Activated CD8-positive, alpha-beta T cell treated with anti-CD3 and anti-CD28 coated beads for 36 hours (primary cell): Measurements from ENCODE around the gene LRRC4B. TPM values are rescaled to one million over a fixed set of nuclear protein-coding genes. Genes with fewer than 3 reads are reported as not detected.

Experiments used
- ATAC-seq: fragments of 200-7000 bp; cut with Tn5 transposase; one replicate; pipeline ENCODE4 v1.10.0; 2021; ENCODE audit warnings: mild to moderate bottlenecking, moderate library complexity
- CTCF ChIA-PET: fragments of 350-600 bp; sonication (Branson Sonifier 250); formaldehyde crosslinking; loops from one replicate; lab custom pipeline; 2021; ENCODE audit warnings: antibody characterized with exemption; lab: Charles Lee
- POLR2A ChIA-PET: fragments of 350-600 bp; sonication (Branson Sonifier 250); formaldehyde crosslinking; loops from one replicate; lab custom pipeline; 2021; ENCODE audit warnings: antibody characterized with exemption; lab: Charles Lee
- DNase-seq: peaks from one replicate; pipeline ENCODE4 v3.0.0-alpha.2; 2020
- H3K27ac Mint-ChIP-seq: one replicate; pipeline ENCODE4 v1.8.0; 2021; ENCODE audit warnings: mild to moderate bottlenecking, mixed read lengths
- H3K27me3 Mint-ChIP-seq: one replicate; pipeline ENCODE4 v1.8.0; 2021; ENCODE audit warnings: mixed read lengths
- H3K36me3 Mint-ChIP-seq: one replicate; pipeline ENCODE4 v1.8.0; 2021; ENCODE audit warnings: low read depth, mixed read lengths
- H3K4me1 Mint-ChIP-seq: one replicate; pipeline ENCODE4 v1.8.0; 2021; ENCODE audit warnings: low read depth, mixed read lengths
- H3K4me3 Mint-ChIP-seq: one replicate; pipeline ENCODE4 v1.8.0; 2021; ENCODE audit warnings: mild to moderate bottlenecking, moderate library complexity, mixed read lengths
- H3K9me3 Mint-ChIP-seq: one replicate; pipeline ENCODE4 v1.8.0; 2021; ENCODE audit warnings: mixed read lengths
- intact Hi-C: fragments of 100-400 bp; cut with micrococcal nuclease; formaldehyde crosslinking; loops from one replicate; pipeline ENCODE4 v1.10.0; 2022
- total RNA-seq, 2 experiments: library from RNA; stranded (reverse); gene quantifications; one replicate each; pipeline ENCODE4 v1.2.3, GENCODE V29; 2021
- TF ChIP-seq, protein P1 (sequence below): fragments of 200-600 bp; IDR thresholded peaks from one replicate; pipeline ENCODE4 v1.8.0; 2022; ENCODE audit warnings: antibody characterized with exemption, mild to moderate bottlenecking

The LRRC4B gene
- total RNA-seq, 2 experiments from 2014 or later: not detected

DNA sequence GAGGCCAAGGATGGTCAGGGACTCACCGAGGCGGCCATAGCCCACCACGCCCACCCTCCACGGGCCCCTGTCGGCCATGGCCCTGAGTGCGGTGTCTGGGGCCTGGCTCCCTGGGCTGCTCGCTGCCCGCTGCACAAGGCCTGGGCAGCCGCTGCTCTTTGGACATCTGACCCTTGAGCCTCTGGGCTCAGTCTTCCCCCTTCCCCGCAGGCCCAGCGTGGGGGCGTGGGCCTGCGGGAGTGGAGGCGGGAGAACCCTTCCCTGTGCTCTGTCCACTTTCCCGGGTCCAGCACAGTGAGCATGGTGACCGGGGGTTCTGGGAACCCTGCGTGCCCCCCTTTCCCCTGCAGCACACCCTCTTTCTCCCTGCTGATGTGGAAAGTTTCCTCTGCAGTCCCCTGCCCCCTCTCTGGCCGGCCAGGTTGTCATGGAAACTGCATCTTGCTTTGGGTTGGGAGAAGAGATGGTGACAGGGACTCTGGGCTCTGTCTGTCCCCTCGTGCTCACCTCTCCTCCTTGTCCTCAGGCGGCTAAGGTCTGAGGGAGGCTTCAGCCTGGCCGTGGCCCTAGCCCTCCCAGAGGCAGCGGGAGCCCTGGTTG lies 54.4 kb downstream of the LRRC4B start, which contains the start of gene ASPDH:
Gene ASPDH (minus strand): TSS at position 168 of the 600 bp plus-strand sequence. CDS start 90 bp downstream, at position 78.
- H3K27ac Mint-ChIP-seq: no peak within 1 kb of the TSS
- ChIA-PET CTCF (no interaction called here), POLR2A (no interaction called here)
- no peak within 1 kb of the TSS for H3K4me3 Mint-ChIP-seq
- no peak for ATAC-seq
- H3K9me3 Mint-ChIP-seq: no peaks in the 10 kb centered on the region
- intact Hi-C loops: no loop called here
- peaks cover 13% of the 10 kb centered on the region for H3K4me1 Mint-ChIP-seq
- no peak for DNase-seq
- H3K27me3 Mint-ChIP-seq: peaks cover 5% of the 10 kb centered on the region
- TF ChIP-seq, protein P1, sequence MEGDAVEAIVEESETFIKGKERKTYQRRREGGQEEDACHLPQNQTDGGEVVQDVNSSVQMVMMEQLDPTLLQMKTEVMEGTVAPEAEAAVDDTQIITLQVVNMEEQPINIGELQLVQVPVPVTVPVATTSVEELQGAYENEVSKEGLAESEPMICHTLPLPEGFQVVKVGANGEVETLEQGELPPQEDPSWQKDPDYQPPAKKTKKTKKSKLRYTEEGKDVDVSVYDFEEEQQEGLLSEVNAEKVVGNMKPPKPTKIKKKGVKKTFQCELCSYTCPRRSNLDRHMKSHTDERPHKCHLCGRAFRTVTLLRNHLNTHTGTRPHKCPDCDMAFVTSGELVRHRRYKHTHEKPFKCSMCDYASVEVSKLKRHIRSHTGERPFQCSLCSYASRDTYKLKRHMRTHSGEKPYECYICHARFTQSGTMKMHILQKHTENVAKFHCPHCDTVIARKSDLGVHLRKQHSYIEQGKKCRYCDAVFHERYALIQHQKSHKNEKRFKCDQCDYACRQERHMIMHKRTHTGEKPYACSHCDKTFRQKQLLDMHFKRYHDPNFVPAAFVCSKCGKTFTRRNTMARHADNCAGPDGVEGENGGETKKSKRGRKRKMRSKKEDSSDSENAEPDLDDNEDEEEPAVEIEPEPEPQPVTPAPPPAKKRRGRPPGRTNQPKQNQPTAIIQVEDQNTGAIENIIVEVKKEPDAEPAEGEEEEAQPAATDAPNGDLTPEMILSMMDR: no peak
- H3K36me3 Mint-ChIP-seq: no peaks in the 10 kb centered on the region

DNA sequence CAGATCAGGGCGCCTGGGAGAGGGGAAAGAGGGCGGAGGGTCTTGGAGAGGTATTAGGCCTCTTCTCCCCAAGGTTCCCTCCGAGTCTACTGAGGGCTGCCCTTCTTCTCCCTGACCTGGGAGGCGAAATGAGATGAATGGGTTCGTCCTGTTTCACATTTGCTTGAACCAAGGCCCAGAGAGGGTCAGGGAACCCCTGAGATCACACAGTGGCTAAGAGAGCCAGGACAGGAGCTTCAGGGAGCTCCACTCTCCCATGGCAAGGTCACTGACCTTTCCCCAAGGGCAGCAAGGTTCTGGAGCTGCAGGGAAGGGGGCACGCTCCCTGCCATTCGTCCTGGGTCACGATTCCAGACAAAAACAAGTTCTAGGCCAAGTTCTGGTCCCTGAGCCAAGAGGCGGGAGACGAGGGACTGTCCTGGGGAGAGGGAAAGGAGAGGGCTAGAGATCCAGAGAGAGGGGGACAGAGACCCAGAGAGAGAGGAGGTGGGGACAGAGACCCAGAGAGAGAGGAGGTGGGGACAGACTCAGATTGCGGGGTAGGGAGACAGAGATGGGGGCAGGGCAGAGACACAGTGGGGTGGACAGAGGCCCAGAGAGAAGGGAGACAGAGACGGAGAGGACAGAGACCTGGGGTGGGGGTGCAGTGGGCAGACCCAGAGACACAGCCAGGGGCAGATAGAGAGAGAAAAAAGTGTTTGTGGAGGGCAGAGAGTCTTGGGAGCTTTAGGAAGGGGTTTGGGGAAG lies 55.1 kb downstream of the LRRC4B start:
- ATAC-seq: no peak
- peaks cover 5% of the 10 kb centered on the region for H3K27me3 Mint-ChIP-seq
- intact Hi-C loops: no loop called here
- H3K36me3 Mint-ChIP-seq: no peaks in the 10 kb centered on the region
- DNase-seq: no peak
- POLR2A ChIA-PET: no interaction called here
- no peaks in the 10 kb centered on the region for H3K9me3 Mint-ChIP-seq
- CTCF ChIA-PET: interaction anchor here (1.0 kb wide), 1 partner anchor 156 kb away, joined by 3 read pairs; no protein-coding TSS in a partner anchor
- peaks cover 13% of the 10 kb centered on the region for H3K4me1 Mint-ChIP-seq
- TF ChIP-seq, protein P1: no peak
- no peak overlapping the region for H3K4me3 Mint-ChIP-seq
- H3K27ac Mint-ChIP-seq: no peak overlapping the region

DNA sequence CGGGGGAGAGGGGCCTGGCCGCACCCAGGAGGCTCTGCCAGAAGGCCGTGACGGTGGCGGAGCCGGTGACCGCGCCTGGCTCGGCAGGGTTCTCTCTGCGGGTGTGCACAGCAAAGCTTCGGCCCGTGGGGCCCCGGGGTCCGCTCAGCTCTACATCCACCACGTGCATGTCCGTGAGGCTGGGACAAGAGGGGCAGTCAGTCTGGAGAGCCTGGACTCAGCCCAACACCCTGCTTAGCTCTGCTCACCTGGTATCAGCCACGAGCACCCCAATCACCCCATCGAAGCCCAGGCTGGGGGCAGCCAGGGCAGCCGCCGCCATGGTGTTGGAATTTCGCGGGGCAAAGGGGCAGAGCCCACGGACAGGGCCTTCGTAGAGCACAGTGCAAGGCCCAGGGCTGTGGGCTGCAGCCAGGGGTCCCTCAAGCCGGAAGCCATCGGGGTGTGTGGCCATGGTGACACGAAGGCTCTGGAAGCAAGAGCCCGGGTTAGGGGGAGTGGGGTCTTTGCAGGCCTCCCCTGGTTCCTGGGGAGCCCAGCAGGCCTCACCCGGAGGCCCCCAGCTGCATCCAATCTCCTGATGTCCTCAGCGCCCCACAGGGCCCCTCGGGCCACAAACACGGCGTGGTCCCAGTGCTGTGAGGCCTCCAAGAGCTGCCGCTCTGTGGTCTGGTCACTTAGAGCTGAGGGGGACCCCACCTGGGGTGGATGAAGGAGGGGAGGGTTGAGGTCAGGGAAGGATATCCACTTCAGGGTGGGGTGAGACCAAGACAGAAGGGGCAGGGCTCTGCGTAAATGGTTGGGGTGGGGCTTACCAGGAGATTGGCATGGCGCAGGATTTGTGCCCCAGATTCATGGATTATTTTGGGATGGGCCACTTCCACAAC lies 55.9 kb downstream of the LRRC4B start:
- ChIA-PET CTCF (interaction anchor here (0.6 to 1.0 kb wide), 2 partner anchors 155 to 1201 kb away, joined by 3 read pairs; no protein-coding TSS in a partner anchor), POLR2A (interaction anchor here (0.6 to 2.5 kb wide), 6 partner anchors 10 to 291 kb away, joined by 3 to 9 read pairs (median 4); partner anchors contain the start of genes EMC10 and GARIN5A)
- intact Hi-C loops: no loop called here
- H3K27me3 Mint-ChIP-seq: peaks cover 5% of the 10 kb centered on the region
- ATAC-seq (no peak), DNase-seq (no peak)
- peaks cover 13% of the 10 kb centered on the region for H3K4me1 Mint-ChIP-seq
- peak overlapping the region; percentile 91 for H3K4me3 Mint-ChIP-seq
- no peak overlapping the region for H3K27ac Mint-ChIP-seq
- H3K36me3 Mint-ChIP-seq: no peaks in the 10 kb centered on the region
- no peaks in the 10 kb centered on the region for H3K9me3 Mint-ChIP-seq
- TF ChIP-seq, protein P1: no peak

DNA sequence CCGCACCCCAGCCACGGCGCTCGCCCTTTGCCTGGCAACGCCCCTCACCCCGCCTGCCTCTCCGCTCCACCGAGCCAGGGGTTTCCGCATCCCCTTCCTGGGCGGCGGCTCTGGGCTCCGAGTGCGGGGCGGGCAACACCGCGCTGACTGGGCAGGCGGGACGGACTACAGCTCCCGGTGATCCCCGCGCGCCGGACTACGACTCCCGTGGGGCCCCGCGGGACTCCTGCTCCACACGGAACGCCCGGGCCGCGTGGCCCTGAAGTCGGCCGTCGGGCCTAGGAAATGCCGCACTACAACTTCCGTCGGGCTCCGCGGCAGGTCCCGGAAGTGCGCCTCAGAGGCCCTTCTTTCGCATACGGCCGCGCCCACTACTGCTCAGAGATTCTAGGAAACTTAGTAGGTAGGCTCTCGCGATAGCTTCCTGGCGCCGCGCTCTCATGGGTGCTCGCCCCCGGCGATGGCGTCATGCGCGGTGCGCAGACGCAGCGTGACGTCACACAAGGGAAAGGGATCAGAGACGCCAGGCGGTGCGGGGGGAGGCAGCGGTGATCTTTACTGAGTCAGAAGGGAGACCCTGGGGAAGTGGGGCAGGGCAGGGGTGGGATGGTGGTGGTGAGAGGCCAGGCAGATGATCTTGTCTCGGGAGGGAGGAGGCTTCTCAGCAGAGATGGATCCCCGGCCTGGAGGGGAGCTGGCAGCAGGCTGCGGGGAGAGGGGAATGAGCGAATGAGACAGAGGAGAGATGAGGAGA lies 57.0 kb downstream of the LRRC4B start, which contains the start of gene JOSD2:
Gene JOSD2 (minus strand): TSS at position 123 of the 754 bp plus-strand sequence. CDS start 760 bp downstream, outside the sequence.
- ChIA-PET POLR2A (interaction anchor here (0.6 to 2.5 kb wide), 8 partner anchors 9 to 294 kb away, joined by 3 to 9 read pairs (median 4); partner anchors contain the start of genes EMC10 and GARIN5A), CTCF (interaction anchor here (0.8 to 1.3 kb wide), 5 partner anchors 25 to 154 kb away, joined by 3 to 4 read pairs (median 3); no protein-coding TSS in a partner anchor)
- peaks cover 5% of the 10 kb centered on the region for H3K27me3 Mint-ChIP-seq
- peaks cover 13% of the 10 kb centered on the region for H3K4me1 Mint-ChIP-seq
- TF ChIP-seq, protein P1: no peak
- ATAC-seq (peak; percentile 94), DNase-seq (peak; percentile 100)
- H3K9me3 Mint-ChIP-seq: no peaks in the 10 kb centered on the region
- peak within 1 kb of the TSS; percentile 98 for H3K27ac Mint-ChIP-seq
- intact Hi-C loops: loop anchor here (2.0 kb wide), 1 partner anchor 34 kb away; the partner anchor contains the start of genes EMC10 and GARIN5A
- H3K36me3 Mint-ChIP-seq: no peaks in the 10 kb centered on the region
- peak within 1 kb of the TSS; percentile 91 for H3K4me3 Mint-ChIP-seq
